Measurements from ENCODE around the gene OTOF. TPM values are rescaled to one million over a fixed set of nuclear protein-coding genes. Genes with fewer than 3 reads are reported as not detected.

The OTOF gene
- total and polyA plus RNA-seq, 2 donors (not counting 1 experiment from before 2014, with no cell fraction given) = not detected

GRCh38 chr2:26475832-26476501 is 2.0 kb downstream of the OTOF start:
- no peak for TF ChIP-seq EZH2 (IDR thresholded peaks at IDR 0.05; ENCODE audit: low read length, missing control alignments)
- TF ChIP-seq CTCF (conservative IDR thresholded peaks at IDR 0.05 in 1 of 2, IDR thresholded peaks at IDR 0.05 in 1 of 2; ENCODE audit: low read depth in 1 of 2, low read length in 2 of 2) = no peak
- no peak overlapping the region for H2AFZ ChIP-seq (ENCODE audit: low read length)
- H3K36me3 ChIP-seq (ENCODE audit: control insufficient read depth, insufficient read depth, low read length) = no peaks in the 10 kb centered on the region
- no peaks in the 10 kb centered on the region for H3K4me1 ChIP-seq (ENCODE audit: control insufficient read depth, extremely low read depth, insufficient read depth, low read length)
- no peak overlapping the region for H3K4me2 ChIP-seq (ENCODE audit: extremely low read depth, insufficient read depth, low read length)
- H4K20me1 ChIP-seq (ENCODE audit: control insufficient read depth, extremely low read depth, insufficient read depth, low read length) = no peaks in the 10 kb centered on the region
- no peak overlapping the region for H3K9ac ChIP-seq (ENCODE audit: insufficient read depth, low read length)
- no peaks in the 10 kb centered on the region for H3K27me3 ChIP-seq (ENCODE audit: control insufficient read depth, insufficient read depth, low read length)
- no peak for DNase-seq (ENCODE audit: low read depth in 2 of 2)
- no peak overlapping the region for H3K27ac ChIP-seq (ENCODE audit: insufficient read depth, low read length)
- no peaks in the 10 kb centered on the region for H3K79me2 ChIP-seq (ENCODE audit: control insufficient read depth, insufficient read depth, low read length)
- H3K4me3 ChIP-seq (replicated peaks in 1 of 4; ENCODE audit: control extremely low read depth in 1 of 4, insufficient read depth in 1 of 4, low read depth in 3 of 4, low read length in 4 of 4) = no peak overlapping the region
- peaks cover 5% of the 10 kb centered on the region for H3K9me3 ChIP-seq (ENCODE audit: control insufficient read depth, insufficient read depth, low read depth, low read length)

- H3K27me3 ChIP-seq (ENCODE audit: control insufficient read depth, insufficient read depth, low read length) = no peaks in the 10 kb centered on the region
- H3K27ac ChIP-seq (ENCODE audit: insufficient read depth, low read length) = no peak overlapping the region
- H4K20me1 ChIP-seq (ENCODE audit: control insufficient read depth, extremely low read depth, insufficient read depth, low read length) = no peaks in the 10 kb centered on the region
- DNase-seq (ENCODE audit: low read depth in 2 of 2) = no peak
- peaks cover 5% of the 10 kb centered on the region for H3K9me3 ChIP-seq (ENCODE audit: control insufficient read depth, insufficient read depth, low read depth, low read length)
- H3K79me2 ChIP-seq (ENCODE audit: control insufficient read depth, insufficient read depth, low read length) = no peaks in the 10 kb centered on the region
- no peak overlapping the region for H3K4me2 ChIP-seq (ENCODE audit: extremely low read depth, insufficient read depth, low read length)
- H3K4me1 ChIP-seq (ENCODE audit: control insufficient read depth, extremely low read depth, insufficient read depth, low read length) = no peaks in the 10 kb centered on the region
- no peak overlapping the region for H3K4me3 ChIP-seq (replicated peaks in 1 of 4; ENCODE audit: control extremely low read depth in 1 of 4, insufficient read depth in 1 of 4, low read depth in 3 of 4, low read length in 4 of 4)
- no peak overlapping the region for H2AFZ ChIP-seq (ENCODE audit: low read length)
- TF ChIP-seq EZH2 (IDR thresholded peaks at IDR 0.05; ENCODE audit: low read length, missing control alignments) (no peak), CTCF (conservative IDR thresholded peaks at IDR 0.05 in 1 of 2, IDR thresholded peaks at IDR 0.05 in 1 of 2; ENCODE audit: low read depth in 1 of 2, low read length in 2 of 2) (no peak)
- no peaks in the 10 kb centered on the region for H3K36me3 ChIP-seq (ENCODE audit: control insufficient read depth, insufficient read depth, low read length)
- no peak overlapping the region for H3K9ac ChIP-seq (ENCODE audit: insufficient read depth, low read length)
Observed at GRCh38 chr2:26475037-26475436, 2.9 kb downstream of the OTOF start.

GRCh38 chr2:26474261-26474785 is 3.6 kb downstream of the OTOF start:
- Histone ChIP-seq H3K27ac (ENCODE audit: insufficient read depth, low read length) (no peak overlapping the region), H4K20me1 (ENCODE audit: control insufficient read depth, extremely low read depth, insufficient read depth, low read length) (no peaks in the 10 kb centered on the region), H3K9me3 (ENCODE audit: control insufficient read depth, insufficient read depth, low read depth, low read length) (peaks cover 5% of the 10 kb centered on the region), H3K79me2 (ENCODE audit: control insufficient read depth, insufficient read depth, low read length) (no peaks in the 10 kb centered on the region), H3K4me1 (ENCODE audit: control insufficient read depth, extremely low read depth, insufficient read depth, low read length) (no peaks in the 10 kb centered on the region), H3K9ac (ENCODE audit: insufficient read depth, low read length) (no peak overlapping the region), H2AFZ (ENCODE audit: low read length) (no peak overlapping the region), H3K4me2 (ENCODE audit: extremely low read depth, insufficient read depth, low read length) (no peak overlapping the region), H3K4me3 (replicated peaks in 1 of 4; ENCODE audit: control extremely low read depth in 1 of 4, insufficient read depth in 1 of 4, low read depth in 3 of 4, low read length in 4 of 4) (no peak overlapping the region), H3K36me3 (ENCODE audit: control insufficient read depth, insufficient read depth, low read length) (no peaks in the 10 kb centered on the region), H3K27me3 (ENCODE audit: control insufficient read depth, insufficient read depth, low read length) (no peaks in the 10 kb centered on the region)
- DNase-seq (ENCODE audit: low read depth in 2 of 2) = no peak
- TF ChIP-seq EZH2 (IDR thresholded peaks at IDR 0.05; ENCODE audit: low read length, missing control alignments) (no peak), CTCF (conservative IDR thresholded peaks at IDR 0.05 in 1 of 2, IDR thresholded peaks at IDR 0.05 in 1 of 2; ENCODE audit: low read depth in 1 of 2, low read length in 2 of 2) (no peak)
